IMR-90 (cell line): ENCODE data around the gene MOB3A.

Experiments
- BHLHE40 ChIP-seq: fragments of 150-350 bp; IDR thresholded peaks from 2 replicates; pipeline ENCODE4 v1.6.1; 2016; ENCODE audit warnings: mild to moderate bottlenecking, low read depth, low read length
- CTCF ChIP-seq: conservative IDR thresholded peaks from 2 replicates; pipeline ENCODE4 v1.5.1; 2012; ENCODE audit warnings: mild to moderate bottlenecking, low read depth, low read length, improper control_type of control experiment
- FOS ChIP-seq: fragments of 150-350 bp; IDR thresholded peaks from 2 replicates; pipeline ENCODE4 v1.6.1; 2016; ENCODE audit warnings: low read depth, low read length
- MXI1 ChIP-seq: IDR thresholded peaks from 2 replicates; pipeline ENCODE4 v1.6.1; 2012; ENCODE audit warnings: low read depth, mild to moderate bottlenecking, low read length, moderate library complexity, borderline replicate concordance
- NFE2L2 ChIP-seq: fragments of 150-350 bp; IDR thresholded peaks from 2 replicates; pipeline ENCODE4 v1.6.1; 2016; ENCODE audit warnings: low read depth, mild to moderate bottlenecking, low read length
- RFX5 ChIP-seq: IDR thresholded peaks from 2 replicates; pipeline ENCODE4 v1.8.0; 2012; ENCODE audit warnings: low read depth, mild to moderate bottlenecking, low read length, moderate library complexity
- SMC3 ChIP-seq: fragments of 150-350 bp; IDR thresholded peaks from 2 replicates; pipeline ENCODE4 v1.6.1; 2016; ENCODE audit warnings: low read depth, mild to moderate bottlenecking, antibody characterized with exemption, low read length, moderate library complexity

DNA sequence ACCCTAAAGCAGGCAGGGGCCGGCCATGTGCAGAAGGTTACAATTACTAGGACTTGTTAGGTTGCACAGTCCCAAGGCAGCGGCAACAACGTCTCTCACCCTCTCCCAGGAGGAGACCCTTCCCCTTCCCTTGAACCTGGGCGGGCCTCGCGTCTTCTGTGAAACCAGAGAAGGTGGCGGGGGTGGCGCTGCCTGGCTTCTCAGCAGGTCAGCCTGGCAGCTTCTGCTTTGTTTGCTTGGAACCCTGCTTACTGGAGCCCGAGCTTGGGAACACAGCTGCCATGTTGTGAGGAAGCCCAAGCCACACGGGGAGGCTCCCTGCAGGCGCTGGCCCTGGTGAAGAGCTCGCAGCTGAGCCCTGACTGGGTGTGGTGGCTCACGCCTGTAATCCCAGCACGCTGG lies 60.5 kb downstream of the MOB3A start:
- TF ChIP-seq CTCF: no peak
- no peak for TF ChIP-seq SMC3
- no peak for TF ChIP-seq MXI1
- TF ChIP-seq FOS: no peak
- TF ChIP-seq BHLHE40: no peak
- TF ChIP-seq NFE2L2: no peak
- TF ChIP-seq RFX5: no peak
